Suppressor macrophage (primary cell): ENCODE data around the gene CEND1.

Source experiments
- DNase-seq, 4 experiments: peaks; one replicate each; pipeline ENCODE4 v3.0.0-alpha.2; 2020 to 2022

CEND1 gene

GRCh38 chr11:794766-795633, 5.1 kb upstream of the CEND1 start:
- no peak for DNase-seq

- no peak for DNase-seq
Measured at GRCh38 chr11:794013-794765, 4.3 kb upstream of the CEND1 start.

DNA sequence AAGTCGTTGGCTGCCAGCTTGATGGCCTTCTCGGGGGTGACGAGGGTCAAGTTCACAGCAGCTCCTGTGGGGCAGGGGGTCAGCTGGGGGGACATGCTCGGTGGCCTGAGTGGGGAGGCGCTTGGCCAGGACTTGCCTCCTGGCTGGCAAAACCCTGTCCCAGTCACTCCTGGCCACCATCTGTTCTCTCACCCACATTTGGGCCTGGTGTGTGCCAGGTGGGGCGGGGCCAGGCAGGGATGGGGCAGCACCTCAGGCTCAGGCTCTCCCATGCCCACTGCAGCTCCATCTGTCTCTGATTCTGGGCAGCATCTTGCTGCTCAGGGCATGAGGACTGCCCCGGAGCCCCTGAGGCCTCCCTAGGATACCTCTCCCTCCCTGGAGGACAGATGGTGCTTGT, 3.7 kb upstream of the CEND1 start:
- no peak for DNase-seq

DNA sequence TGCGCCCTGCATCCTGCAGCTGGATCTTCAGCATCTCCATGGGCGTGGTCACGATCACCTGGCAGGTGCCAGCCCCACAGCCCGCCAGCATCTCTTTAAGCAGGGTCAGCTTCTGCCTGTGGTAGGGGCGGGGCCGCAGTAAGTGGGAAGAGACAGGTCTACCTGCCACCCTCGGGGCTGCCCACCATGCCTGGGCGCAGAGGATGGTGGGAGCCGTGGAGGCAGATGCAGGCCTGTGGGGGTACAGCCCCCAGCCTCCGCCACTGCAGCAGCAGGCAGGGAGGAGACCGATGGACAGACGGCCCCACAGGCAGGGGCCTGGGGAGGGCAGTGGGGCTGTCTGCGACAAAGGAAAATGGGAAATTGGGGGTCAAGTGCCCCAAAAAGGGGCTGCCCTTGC, 3.0 kb upstream of the CEND1 start:
- no peak for DNase-seq

DNA sequence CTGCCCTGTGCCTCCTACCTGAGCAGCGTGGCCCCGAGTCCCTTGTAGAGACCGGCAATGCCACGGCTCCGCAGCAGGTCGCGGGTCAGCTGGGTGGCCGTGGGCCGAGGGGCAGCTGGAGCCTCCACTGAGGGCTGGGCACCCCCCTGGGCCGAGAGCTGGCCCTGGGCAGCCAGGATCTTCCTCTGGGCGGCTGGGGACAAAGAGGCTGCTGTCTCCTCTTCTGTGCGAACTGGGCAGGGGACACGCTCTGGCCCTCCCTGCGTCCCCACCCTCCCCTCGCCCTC, 2.6 kb upstream of the CEND1 start:
- no peak for DNase-seq

DNA sequence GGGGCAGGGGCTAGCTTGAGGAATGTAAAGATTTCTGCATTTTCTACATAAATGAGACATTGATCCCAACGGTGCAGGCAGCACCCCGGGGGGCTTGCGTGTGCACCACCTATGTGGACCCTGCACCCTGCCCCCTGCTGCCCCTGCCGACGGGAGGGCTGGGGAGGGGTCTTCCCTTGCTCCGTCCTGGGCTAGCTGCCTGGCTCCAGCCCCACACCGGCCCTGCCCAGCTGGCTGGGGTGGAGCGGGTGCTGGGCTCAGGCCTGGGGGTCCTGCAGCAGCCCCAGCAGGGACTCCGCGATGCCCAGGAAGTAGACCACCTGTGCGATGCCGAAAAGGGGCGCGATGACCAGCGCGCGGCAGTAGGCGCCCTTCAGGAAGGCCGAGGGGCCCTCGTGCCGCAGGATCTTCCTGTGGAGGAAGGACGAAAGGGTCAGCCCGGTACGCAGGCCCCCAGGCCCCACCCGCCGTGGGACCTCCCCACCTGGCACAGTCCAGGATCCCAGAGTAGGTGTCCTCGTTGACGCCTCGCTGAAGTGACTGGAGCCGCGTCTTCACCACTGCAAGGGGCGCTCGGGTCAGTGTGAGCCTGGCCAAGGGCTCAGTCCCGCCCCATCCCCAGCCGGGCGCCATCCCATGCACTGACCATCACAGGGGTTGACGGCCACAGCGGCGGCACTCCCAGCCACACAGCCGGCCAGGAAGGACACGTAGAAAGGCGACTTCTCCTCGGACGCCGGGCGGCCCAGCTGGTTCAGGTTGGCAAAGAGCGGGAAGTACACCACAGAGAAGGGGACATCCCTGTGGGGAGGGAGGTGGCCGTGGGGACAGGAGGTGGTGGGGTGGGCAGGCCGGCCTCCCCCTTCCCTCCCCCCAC, 2.0 kb upstream of the CEND1 start:
- no peak for DNase-seq

DNA sequence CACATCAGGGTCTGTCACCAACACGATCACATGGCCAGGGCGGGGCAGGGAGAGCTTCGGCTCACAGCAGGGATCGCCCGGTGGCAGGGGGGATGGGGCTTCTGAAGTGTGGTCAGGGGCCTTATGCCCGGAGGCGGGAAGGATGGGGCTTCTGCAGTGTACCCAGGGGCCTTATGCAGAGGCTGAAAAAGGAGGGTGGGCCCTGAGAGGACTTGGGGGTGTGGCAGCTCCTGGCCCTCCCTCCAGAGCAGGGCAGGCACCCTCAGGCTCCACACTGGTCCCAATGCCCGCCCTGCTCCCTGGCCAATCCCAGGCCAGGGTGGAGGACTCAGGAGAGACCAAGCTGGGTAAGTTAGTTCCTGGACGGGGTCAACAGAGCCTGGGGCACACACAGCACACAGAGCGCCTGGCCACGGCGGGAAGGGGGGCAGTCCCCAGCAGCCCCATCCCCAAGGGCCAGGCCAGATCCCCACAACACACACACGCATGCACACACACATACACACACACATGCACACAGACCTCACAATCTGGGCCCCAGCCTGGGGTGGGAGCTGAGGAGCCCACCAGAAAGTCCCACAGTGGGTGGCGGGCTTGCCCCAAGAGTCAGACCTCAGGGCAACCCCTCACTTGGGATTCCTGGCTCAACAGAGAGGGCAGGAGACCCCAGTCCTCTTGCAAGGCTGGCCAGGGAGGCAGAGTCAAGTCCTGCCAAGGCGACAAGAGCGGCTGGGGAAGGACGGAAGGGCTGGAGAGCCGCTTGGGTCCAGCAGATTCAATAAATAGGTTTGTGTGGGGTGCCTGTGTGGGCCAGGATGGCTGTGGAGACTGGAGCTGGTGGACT, 1.1 kb upstream of the CEND1 start:
- no peak for DNase-seq

- DNase-seq: no peak
Measured at GRCh38 chr11:788953-789940, 643 bp downstream of the CEND1 start.

GRCh38 chr11:788009-788640, 1.8 kb downstream of the CEND1 start:
- DNase-seq: no peak

DNA sequence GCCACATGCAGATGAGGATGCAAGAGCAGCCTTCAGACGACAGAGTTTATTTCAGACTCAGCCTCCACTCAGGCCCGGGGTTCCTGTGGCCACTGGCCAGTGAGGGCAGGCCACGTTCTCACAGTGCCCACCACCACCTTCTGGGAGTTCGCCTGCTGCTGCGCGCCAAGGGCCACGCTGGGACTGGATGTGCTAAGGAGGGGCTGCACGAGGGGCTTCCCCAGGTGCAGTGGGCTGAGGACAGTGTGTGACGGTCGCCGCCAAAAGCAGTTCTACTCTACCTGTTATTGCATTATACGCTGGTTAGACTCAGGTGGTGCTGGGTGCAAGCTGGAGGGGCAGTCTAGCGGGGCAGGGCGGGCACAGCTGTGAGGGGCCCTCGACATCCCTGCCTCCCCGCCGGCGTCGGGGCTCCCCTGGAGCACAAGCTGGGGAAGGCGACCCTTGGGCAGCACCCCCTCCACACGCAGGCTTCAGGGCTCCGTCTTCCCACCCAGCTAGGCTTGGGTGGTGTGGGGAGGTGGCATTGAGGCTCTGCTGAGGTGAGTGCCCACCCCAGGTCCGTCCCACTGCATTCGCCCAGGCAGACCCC, 2.7 kb downstream of the CEND1 start:
- no peak for DNase-seq

DNA sequence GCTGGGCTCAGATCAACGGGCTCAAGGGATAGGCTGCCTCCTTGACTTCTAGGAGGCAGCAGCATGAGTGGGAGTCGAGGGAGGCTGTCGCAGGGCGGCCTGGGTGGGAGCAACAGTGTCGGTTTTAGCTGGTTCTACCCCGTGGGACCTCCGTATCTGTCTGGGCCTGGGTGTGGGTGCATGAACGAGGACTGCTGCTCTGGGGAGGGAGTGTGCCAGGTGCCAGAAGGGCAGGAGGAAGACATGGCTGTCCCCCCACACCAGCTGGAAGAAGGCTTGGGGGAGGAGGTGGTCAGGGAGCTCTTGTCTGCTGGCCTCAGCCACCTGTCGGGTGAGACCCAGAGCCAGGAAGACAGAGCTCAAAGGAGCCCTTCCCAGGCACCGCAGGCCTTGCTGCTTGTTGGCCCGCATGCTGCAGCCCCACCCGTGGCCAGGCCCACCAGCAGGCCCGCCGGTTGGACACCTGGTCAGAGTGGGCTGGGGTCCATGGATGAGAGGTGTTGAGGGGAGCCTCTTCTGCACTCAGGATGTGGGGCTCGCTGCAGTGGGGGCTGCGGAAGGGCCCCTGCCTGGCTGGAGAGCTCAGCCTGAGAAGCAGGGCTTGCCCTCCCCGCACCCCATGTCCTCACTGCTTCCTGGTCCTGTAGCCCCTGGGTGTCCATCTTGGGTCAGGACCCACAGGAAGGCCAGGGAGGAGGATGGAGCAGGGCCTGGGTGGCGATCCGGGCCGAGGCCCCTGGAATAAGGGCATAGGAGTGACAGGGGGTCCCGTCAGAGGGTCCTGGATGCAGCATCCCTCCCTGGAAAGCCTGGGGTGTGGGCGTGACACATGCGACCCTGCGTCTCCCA, 3.4 kb downstream of the CEND1 start:
- DNase-seq: no peak

GRCh38 chr11:783581-784015, 6.3 kb downstream of the CEND1 start:
- peak in 2 of 4 experiments; percentile 20 to 80 for DNase-seq

DNA sequence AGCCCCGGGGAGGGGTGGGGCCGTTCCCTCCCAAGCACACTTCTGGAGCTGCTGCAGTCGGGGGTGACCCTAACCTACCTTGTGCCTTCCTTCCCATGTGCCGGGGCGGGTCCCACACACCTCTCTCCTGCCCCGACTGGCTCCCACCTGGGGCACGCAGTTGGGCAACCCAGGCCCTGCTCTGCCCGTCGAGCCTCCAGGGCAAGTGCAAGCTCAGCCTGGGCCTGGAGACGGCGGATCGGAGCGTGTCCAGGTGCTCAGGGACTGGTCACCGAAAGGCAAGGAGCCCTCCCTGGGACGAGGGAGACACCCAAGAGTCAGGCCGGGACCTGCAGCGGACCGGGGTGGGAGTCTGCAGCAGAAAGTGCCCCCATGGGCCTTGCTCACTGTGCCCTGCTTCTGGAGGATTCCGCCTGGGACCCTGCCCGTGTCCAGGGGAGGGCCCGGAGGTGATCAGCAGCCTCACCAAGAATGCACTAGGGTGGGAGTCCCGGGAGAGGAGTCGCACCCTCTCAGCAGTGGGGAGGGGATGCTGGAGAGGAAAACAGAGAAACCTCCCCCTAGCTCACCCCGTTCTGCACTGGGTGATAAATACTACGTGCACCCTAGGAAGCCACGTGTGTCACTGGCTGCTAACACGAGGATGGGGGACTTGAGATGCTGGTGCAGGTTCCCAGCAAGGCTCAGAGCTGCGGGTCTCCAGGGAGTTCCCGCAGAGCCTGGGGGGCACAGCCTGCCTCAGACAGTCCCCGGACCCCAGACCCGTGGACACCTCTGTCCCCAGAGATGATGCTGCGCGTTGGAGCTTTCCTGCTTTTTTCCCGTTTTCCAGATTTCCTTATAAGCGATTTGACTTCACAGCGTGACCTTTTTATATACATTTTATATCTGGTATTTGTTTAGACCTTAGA, 7.4 kb downstream of the CEND1 start:
- DNase-seq: no peak

GRCh38 chr11:779955-780532, 9.8 kb downstream of the CEND1 start:
- DNase-seq: no peak

DNA sequence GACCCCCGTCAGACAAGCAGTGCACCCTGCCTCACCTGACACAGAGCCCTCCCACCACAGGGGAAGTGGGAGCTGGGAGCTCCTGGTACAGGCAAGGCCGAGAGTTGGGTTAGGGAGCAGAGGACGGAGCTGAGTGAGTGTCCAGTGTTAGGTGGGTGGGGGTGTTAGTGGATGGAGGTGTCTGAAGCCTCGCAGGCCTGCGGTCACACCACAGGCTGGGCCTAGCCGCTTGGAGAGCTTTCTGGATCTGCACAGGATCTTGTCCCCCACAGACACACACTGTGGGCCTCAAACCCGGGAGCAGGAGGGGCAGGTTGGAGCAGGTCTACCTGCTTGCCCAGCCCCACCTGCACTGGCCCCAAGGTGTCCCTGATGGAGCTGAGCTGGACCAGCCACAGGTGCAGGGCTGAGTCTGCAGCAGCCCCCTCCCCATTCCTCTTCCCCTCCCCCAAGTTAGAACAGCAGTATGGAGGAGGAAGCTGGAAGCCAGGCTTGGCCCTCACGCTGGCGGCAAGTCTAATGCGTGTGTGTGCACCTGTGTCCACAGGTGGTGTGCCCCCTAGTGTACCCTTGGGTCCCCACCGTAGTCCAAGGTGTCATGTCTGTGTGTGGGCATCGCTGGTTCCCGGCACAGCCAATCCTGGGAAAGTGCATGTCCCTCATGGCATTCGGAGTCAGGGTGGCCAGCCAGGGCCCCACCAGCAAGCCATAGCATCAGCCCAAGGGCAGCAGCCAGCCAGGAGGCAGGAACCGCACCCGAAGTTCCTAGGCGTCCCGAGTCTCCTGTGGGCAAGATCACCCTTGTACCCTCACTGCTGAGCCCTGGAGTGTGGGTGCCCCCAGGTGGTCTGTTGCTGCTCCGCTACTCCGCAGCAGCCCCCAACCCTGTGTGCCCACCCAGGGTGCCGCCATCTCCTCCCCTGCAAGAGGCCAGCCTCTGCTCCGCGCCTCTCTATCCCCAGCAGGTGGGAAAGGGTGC, 10.6 kb downstream of the CEND1 start:
- DNase-seq: no peak
